Measurements from ENCODE around the gene DPP7. TPM values are rescaled to one million over a fixed set of nuclear protein-coding genes. Genes with fewer than 3 reads are reported as not detected.

Gene DPP7
- total and polyA plus RNA-seq, 2 experiments from 2014 or later: 19.7 to 26.8 TPM

Small RNA genes lying within 50 kb of the gene (small RNA-seq; reads per million reads assigned to genes)
- gene RF00153 (ENCODE audit: low replicate concordance): not detected

Other genes starting within 250 kb of the DPP7 start
Only the 30 nearest of the 33 such genes appear.
- gene FBXW5, start 170.0 kb downstream of the DPP7 start, total RNA-seq (2014; rRNA removed; shearing (Covaris generic)): 102 and 111 TPM in 2 replicates
- gene FBXW5, start 170.0 kb downstream of the DPP7 start, polyA plus RNA-seq (2016; fragmentation: Nextera tagmentation; extraction: Ambion mirVana): 27.0 and 27.9 TPM in 2 replicates
- gene C8G, start 169.5 kb downstream of the DPP7 start, total RNA-seq (2014; rRNA removed; shearing (Covaris generic)): not detected in 2 replicates
- not detected in 2 replicates for gene C8G, start 169.5 kb downstream of the DPP7 start, polyA plus RNA-seq (2016; fragmentation: Nextera tagmentation; extraction: Ambion mirVana)
- 0.69 and 2.6 TPM in 2 replicates for gene LCN12, start 162.5 kb downstream of the DPP7 start, total RNA-seq (2014; rRNA removed; shearing (Covaris generic))
- 0.39 and 0.68 TPM in 2 replicates for gene LCN12, start 162.5 kb downstream of the DPP7 start, polyA plus RNA-seq (2016; fragmentation: Nextera tagmentation; extraction: Ambion mirVana)
- gene PTGDS, start 137.2 kb downstream of the DPP7 start, total RNA-seq (2014; rRNA removed; shearing (Covaris generic)): 1.9 TPM in 1 of 2 replicates, not detected in the other
- gene PTGDS, start 137.2 kb downstream of the DPP7 start, polyA plus RNA-seq (2016; fragmentation: Nextera tagmentation; extraction: Ambion mirVana): 3.1 and 5.9 TPM in 2 replicates
- not detected in 2 replicates for gene LCNL1, start 131.7 kb downstream of the DPP7 start, total RNA-seq (2014; rRNA removed; shearing (Covaris generic))
- gene LCNL1, start 131.7 kb downstream of the DPP7 start, polyA plus RNA-seq (2016; fragmentation: Nextera tagmentation; extraction: Ambion mirVana): 0.11 and 0.14 TPM in 2 replicates
- gene PAXX, start 122.3 kb downstream of the DPP7 start, total RNA-seq (2014; rRNA removed; shearing (Covaris generic)): 33.9 and 71.5 TPM in 2 replicates
- gene PAXX, start 122.3 kb downstream of the DPP7 start, polyA plus RNA-seq (2016; fragmentation: Nextera tagmentation; extraction: Ambion mirVana): 86.0 and 88.3 TPM in 2 replicates
- 0.56 TPM in 1 of 2 replicates, not detected in the other for gene CLIC3, start 118.2 kb downstream of the DPP7 start, total RNA-seq (2014; rRNA removed; shearing (Covaris generic))
- gene CLIC3, start 118.2 kb downstream of the DPP7 start, polyA plus RNA-seq (2016; fragmentation: Nextera tagmentation; extraction: Ambion mirVana): 0.53 and 0.57 TPM in 2 replicates
- gene ABCA2, start 86.5 kb downstream of the DPP7 start, total RNA-seq (2014; rRNA removed; shearing (Covaris generic)): 14.2 and 16.0 TPM in 2 replicates
- 5.6 and 7.0 TPM in 2 replicates for gene ABCA2, start 86.5 kb downstream of the DPP7 start, polyA plus RNA-seq (2016; fragmentation: Nextera tagmentation; extraction: Ambion mirVana)
- not detected in 2 replicates for gene FUT7, start 82.6 kb downstream of the DPP7 start, total RNA-seq (2014; rRNA removed; shearing (Covaris generic))
- not detected in 2 replicates for gene FUT7, start 82.6 kb downstream of the DPP7 start, polyA plus RNA-seq (2016; fragmentation: Nextera tagmentation; extraction: Ambion mirVana)
- gene NPDC1, start 68.6 kb downstream of the DPP7 start, total RNA-seq (2014; rRNA removed; shearing (Covaris generic)): 26.2 and 34.3 TPM in 2 replicates
- gene NPDC1, start 68.6 kb downstream of the DPP7 start, polyA plus RNA-seq (2016; fragmentation: Nextera tagmentation; extraction: Ambion mirVana): 35.5 and 36.7 TPM in 2 replicates
- 1.1 and 1.9 TPM in 2 replicates for gene ENTPD2, start 60.7 kb downstream of the DPP7 start, total RNA-seq (2014; rRNA removed; shearing (Covaris generic))
- gene ENTPD2, start 60.7 kb downstream of the DPP7 start, polyA plus RNA-seq (2016; fragmentation: Nextera tagmentation; extraction: Ambion mirVana): 1.8 and 2.9 TPM in 2 replicates
- gene SAPCD2, start 44.2 kb downstream of the DPP7 start, total RNA-seq (2014; rRNA removed; shearing (Covaris generic)): 55.1 and 60.3 TPM in 2 replicates
- 13.4 and 14.5 TPM in 2 replicates for gene SAPCD2, start 44.2 kb downstream of the DPP7 start, polyA plus RNA-seq (2016; fragmentation: Nextera tagmentation; extraction: Ambion mirVana)
- 5.5 and 8.1 TPM in 2 replicates for gene UAP1L1, start 37.2 kb downstream of the DPP7 start, total RNA-seq (2014; rRNA removed; shearing (Covaris generic))
- gene UAP1L1, start 37.2 kb downstream of the DPP7 start, polyA plus RNA-seq (2016; fragmentation: Nextera tagmentation; extraction: Ambion mirVana): 2.5 and 3.4 TPM in 2 replicates
- 35.7 and 39.9 TPM in 2 replicates for gene MAN1B1, start 27.7 kb downstream of the DPP7 start, total RNA-seq (2014; rRNA removed; shearing (Covaris generic))
- gene MAN1B1, start 27.7 kb downstream of the DPP7 start, polyA plus RNA-seq (2016; fragmentation: Nextera tagmentation; extraction: Ambion mirVana): 15.7 and 18.2 TPM in 2 replicates
- gene GRIN1, start 24.4 kb upstream of the DPP7 start, total RNA-seq (2014; rRNA removed; shearing (Covaris generic)): 2.1 and 5.5 TPM in 2 replicates
- 2.5 and 2.7 TPM in 2 replicates for gene GRIN1, start 24.4 kb upstream of the DPP7 start, polyA plus RNA-seq (2016; fragmentation: Nextera tagmentation; extraction: Ambion mirVana)
- gene LRRC26, start 55.3 kb upstream of the DPP7 start, total RNA-seq (2014; rRNA removed; shearing (Covaris generic)): 0.16 and 0.21 TPM in 2 replicates
- gene LRRC26, start 55.3 kb upstream of the DPP7 start, polyA plus RNA-seq (2016; fragmentation: Nextera tagmentation; extraction: Ambion mirVana): 3.0 and 4.3 TPM in 2 replicates
- gene TMEM210, start 57.3 kb upstream of the DPP7 start, total RNA-seq (2014; rRNA removed; shearing (Covaris generic)): not detected in 2 replicates
- not detected in 2 replicates for gene TMEM210, start 57.3 kb upstream of the DPP7 start, polyA plus RNA-seq (2016; fragmentation: Nextera tagmentation; extraction: Ambion mirVana)
- gene ANAPC2, start 73.8 kb upstream of the DPP7 start, total RNA-seq (2014; rRNA removed; shearing (Covaris generic)): 41.5 and 42.9 TPM in 2 replicates
- 16.4 and 19.2 TPM in 2 replicates for gene ANAPC2, start 73.8 kb upstream of the DPP7 start, polyA plus RNA-seq (2016; fragmentation: Nextera tagmentation; extraction: Ambion mirVana)
- gene SSNA1, start 73.9 kb upstream of the DPP7 start, total RNA-seq (2014; rRNA removed; shearing (Covaris generic)): 91.5 and 132 TPM in 2 replicates
- 154 TPM in 2 replicates for gene SSNA1, start 73.9 kb upstream of the DPP7 start, polyA plus RNA-seq (2016; fragmentation: Nextera tagmentation; extraction: Ambion mirVana)
- 29.2 and 29.3 TPM in 2 replicates for gene TPRN, start 86.0 kb upstream of the DPP7 start, total RNA-seq (2014; rRNA removed; shearing (Covaris generic))
- 6.4 and 9.1 TPM in 2 replicates for gene TPRN, start 86.0 kb upstream of the DPP7 start, polyA plus RNA-seq (2016; fragmentation: Nextera tagmentation; extraction: Ambion mirVana)
- 43.2 and 53.4 TPM in 2 replicates for gene TMEM203, start 90.9 kb upstream of the DPP7 start, total RNA-seq (2014; rRNA removed; shearing (Covaris generic))
- gene TMEM203, start 90.9 kb upstream of the DPP7 start, polyA plus RNA-seq (2016; fragmentation: Nextera tagmentation; extraction: Ambion mirVana): 32.7 and 37.4 TPM in 2 replicates
- 25.4 and 38.1 TPM in 2 replicates for gene NDOR1, start 91.0 kb upstream of the DPP7 start, total RNA-seq (2014; rRNA removed; shearing (Covaris generic))
- gene NDOR1, start 91.0 kb upstream of the DPP7 start, polyA plus RNA-seq (2016; fragmentation: Nextera tagmentation; extraction: Ambion mirVana): 19.4 and 19.7 TPM in 2 replicates
- gene RNF208, start 107.5 kb upstream of the DPP7 start, total RNA-seq (2014; rRNA removed; shearing (Covaris generic)): 1.4 and 1.9 TPM in 2 replicates
- 5.6 and 7.4 TPM in 2 replicates for gene RNF208, start 107.5 kb upstream of the DPP7 start, polyA plus RNA-seq (2016; fragmentation: Nextera tagmentation; extraction: Ambion mirVana)
- 1.4 and 2.0 TPM in 2 replicates for gene CYSRT1, start 110.4 kb upstream of the DPP7 start, total RNA-seq (2014; rRNA removed; shearing (Covaris generic))
- gene CYSRT1, start 110.4 kb upstream of the DPP7 start, polyA plus RNA-seq (2016; fragmentation: Nextera tagmentation; extraction: Ambion mirVana): 2.0 and 3.2 TPM in 2 replicates
- 0.63 TPM in 1 of 2 replicates, not detected in the other for gene RNF224, start 112.8 kb upstream of the DPP7 start, total RNA-seq (2014; rRNA removed; shearing (Covaris generic))
- gene RNF224, start 112.8 kb upstream of the DPP7 start, polyA plus RNA-seq (2016; fragmentation: Nextera tagmentation; extraction: Ambion mirVana): not detected in 2 replicates
- not detected in 2 replicates for gene SLC34A3, start 116.2 kb upstream of the DPP7 start, total RNA-seq (2014; rRNA removed; shearing (Covaris generic))
- not detected in 2 replicates for gene SLC34A3, start 116.2 kb upstream of the DPP7 start, polyA plus RNA-seq (2016; fragmentation: Nextera tagmentation; extraction: Ambion mirVana)
- 334 and 374 TPM in 2 replicates for gene TUBB4B, start 126.6 kb upstream of the DPP7 start, total RNA-seq (2014; rRNA removed; shearing (Covaris generic))
- gene TUBB4B, start 126.6 kb upstream of the DPP7 start, polyA plus RNA-seq (2016; fragmentation: Nextera tagmentation; extraction: Ambion mirVana): 389 and 408 TPM in 2 replicates
- not detected in 2 replicates for gene STPG3, start 136.6 kb upstream of the DPP7 start, total RNA-seq (2014; rRNA removed; shearing (Covaris generic))
- not detected in 2 replicates for gene STPG3, start 136.6 kb upstream of the DPP7 start, polyA plus RNA-seq (2016; fragmentation: Nextera tagmentation; extraction: Ambion mirVana)
- 79.5 and 97.3 TPM in 2 replicates for gene NELFB, start 140.6 kb upstream of the DPP7 start, total RNA-seq (2014; rRNA removed; shearing (Covaris generic))
- 30.0 and 31.2 TPM in 2 replicates for gene NELFB, start 140.6 kb upstream of the DPP7 start, polyA plus RNA-seq (2016; fragmentation: Nextera tagmentation; extraction: Ambion mirVana)
- gene TOR4A, start 163.0 kb upstream of the DPP7 start, total RNA-seq (2014; rRNA removed; shearing (Covaris generic)): 14.4 and 19.0 TPM in 2 replicates
- gene TOR4A, start 163.0 kb upstream of the DPP7 start, polyA plus RNA-seq (2016; fragmentation: Nextera tagmentation; extraction: Ambion mirVana): 2.0 and 2.1 TPM in 2 replicates